ENCODE data around the gene ENHO.

DNA sequence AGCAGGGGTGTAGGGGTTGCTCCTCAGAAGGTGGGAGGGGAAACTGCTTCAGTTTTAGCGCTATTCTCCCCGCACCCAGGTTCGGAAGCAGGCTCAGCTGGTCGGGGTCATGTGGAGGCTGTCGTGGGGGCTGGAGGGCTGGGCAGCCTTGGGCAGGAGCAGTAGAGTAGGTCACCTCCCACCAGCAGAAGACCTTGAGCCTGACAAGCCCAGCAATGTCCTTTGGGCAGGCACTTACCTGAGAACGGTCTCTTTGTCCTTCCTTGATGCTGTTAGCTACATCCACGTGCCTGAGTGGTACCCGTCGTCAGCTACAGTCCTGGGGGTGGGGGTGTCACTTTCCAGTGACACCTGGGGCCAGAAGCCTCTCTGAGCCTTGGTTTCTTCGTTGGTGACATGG lies 20.3 kb downstream of the ENHO start:
- TF ChIP-seq, protein P1, sequence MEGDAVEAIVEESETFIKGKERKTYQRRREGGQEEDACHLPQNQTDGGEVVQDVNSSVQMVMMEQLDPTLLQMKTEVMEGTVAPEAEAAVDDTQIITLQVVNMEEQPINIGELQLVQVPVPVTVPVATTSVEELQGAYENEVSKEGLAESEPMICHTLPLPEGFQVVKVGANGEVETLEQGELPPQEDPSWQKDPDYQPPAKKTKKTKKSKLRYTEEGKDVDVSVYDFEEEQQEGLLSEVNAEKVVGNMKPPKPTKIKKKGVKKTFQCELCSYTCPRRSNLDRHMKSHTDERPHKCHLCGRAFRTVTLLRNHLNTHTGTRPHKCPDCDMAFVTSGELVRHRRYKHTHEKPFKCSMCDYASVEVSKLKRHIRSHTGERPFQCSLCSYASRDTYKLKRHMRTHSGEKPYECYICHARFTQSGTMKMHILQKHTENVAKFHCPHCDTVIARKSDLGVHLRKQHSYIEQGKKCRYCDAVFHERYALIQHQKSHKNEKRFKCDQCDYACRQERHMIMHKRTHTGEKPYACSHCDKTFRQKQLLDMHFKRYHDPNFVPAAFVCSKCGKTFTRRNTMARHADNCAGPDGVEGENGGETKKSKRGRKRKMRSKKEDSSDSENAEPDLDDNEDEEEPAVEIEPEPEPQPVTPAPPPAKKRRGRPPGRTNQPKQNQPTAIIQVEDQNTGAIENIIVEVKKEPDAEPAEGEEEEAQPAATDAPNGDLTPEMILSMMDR (IDR thresholded peaks at IDR 0.05): no peak
- TF ChIP-seq POLR2A (IDR thresholded peaks at IDR 0.05): no peak

Measured in lower leg skin (tissue), 3 donors.